Chondrocyte (in vitro differentiated cells): Measurements from ENCODE around the gene YDJC. TPM values are rescaled to one million over a fixed set of nuclear protein-coding genes. Genes with fewer than 3 reads are reported as not detected.
A peak's percentile ranks its signal among the peaks of the same experiment; 100 is the strongest.

ENCODE experiments used
- DNase-seq: peaks from one replicate; pipeline ENCODE4 v3.0.0; 2021; ENCODE audit warnings: mixed read lengths, low spot score
- H3K27ac Mint-ChIP-seq: one replicate; pipeline ENCODE4 v1.8.0; 2021; ENCODE audit warnings: mild to moderate bottlenecking, moderate library complexity, mixed read lengths; ENCODE audit not compliant: unreplicated experiment
- H3K27me3 Mint-ChIP-seq: 2 replicates; pipeline ENCODE4 v1.8.0; 2021; ENCODE audit warnings: low read depth, mixed read lengths
- H3K36me3 Mint-ChIP-seq: 2 replicates; pipeline ENCODE4 v1.8.0; 2021; ENCODE audit warnings: low read depth, mixed read lengths
- H3K4me1 Mint-ChIP-seq: 2 replicates; pipeline ENCODE4 v1.8.0; 2021; ENCODE audit warnings: low read depth, mild to moderate bottlenecking, mixed read lengths
- H3K4me3 Mint-ChIP-seq: one replicate; pipeline ENCODE4 v1.8.0; 2021; ENCODE audit warnings: mild to moderate bottlenecking, moderate library complexity, mixed read lengths; ENCODE audit not compliant: unreplicated experiment
- H3K9me3 Mint-ChIP-seq: 2 replicates; pipeline ENCODE4 v1.8.0; 2021; ENCODE audit warnings: low read depth, mixed read lengths
- CTCF ChIP-seq: fragments of 200-600 bp; sonication (generic); IDR thresholded peaks from 2 replicates; pipeline ENCODE4 v1.5.0; 2021; ENCODE audit warnings: antibody characterized with exemption, mild to moderate bottlenecking, moderate library complexity
- total RNA-seq: library from RNA; stranded (reverse); gene quantifications from 3 replicates; pipeline ENCODE4 v1.2.1, GENCODE V29; 2021

Gene YDJC
- total RNA-seq, 1 donor from 2014 or later: 14.6 TPM

GRCh38 chr22:21657020-21657359 lies 27.2 kb upstream of the YDJC start:
- Mint-ChIP-seq H3K27ac (no peak overlapping the region), H3K27me3 (no peaks in the 10 kb centered on the region), H3K36me3 (no peaks in the 10 kb centered on the region), H3K4me1 (peaks cover 13% of the 10 kb centered on the region), H3K9me3 (no peaks in the 10 kb centered on the region), H3K4me3 (peak overlapping the region; percentile 67)
- no peak for TF ChIP-seq CTCF
- no peak for DNase-seq

- Mint-ChIP-seq H3K27ac (no peak overlapping the region), H3K36me3 (peaks cover 1% of the 10 kb centered on the region), H3K4me1 (peaks cover 22% of the 10 kb centered on the region), H3K27me3 (no peaks in the 10 kb centered on the region), H3K4me3 (peak overlapping the region; percentile 89), H3K9me3 (no peaks in the 10 kb centered on the region)
- peak; percentile 12 for TF ChIP-seq CTCF
- DNase-seq: no peak
These were observed 23.0 kb upstream of the YDJC start for GRCh38 chr22:21652547-21653545.

GRCh38 chr22:21652010-21652546 lies 22.3 kb upstream of the YDJC start:
- peak overlapping the region; percentile 89 for H3K4me3 Mint-ChIP-seq
- H3K27ac Mint-ChIP-seq: peak overlapping the region; percentile 82
- peaks cover 21% of the 10 kb centered on the region for H3K4me1 Mint-ChIP-seq
- H3K9me3 Mint-ChIP-seq: no peaks in the 10 kb centered on the region
- peak; percentile 95 for DNase-seq
- H3K36me3 Mint-ChIP-seq: peaks cover 1% of the 10 kb centered on the region
- TF ChIP-seq CTCF: no peak
- H3K27me3 Mint-ChIP-seq: no peaks in the 10 kb centered on the region

GRCh38 chr22:21651521-21652009 lies 21.7 kb upstream of the YDJC start:
- TF ChIP-seq CTCF: no peak
- no peak for DNase-seq
- H3K9me3 Mint-ChIP-seq: no peaks in the 10 kb centered on the region
- no peaks in the 10 kb centered on the region for H3K27me3 Mint-ChIP-seq
- H3K36me3 Mint-ChIP-seq: peaks cover 1% of the 10 kb centered on the region
- peak overlapping the region; percentile 82 for H3K27ac Mint-ChIP-seq
- H3K4me1 Mint-ChIP-seq: peaks cover 19% of the 10 kb centered on the region
- H3K4me3 Mint-ChIP-seq: peak overlapping the region; percentile 89

- H3K9me3 Mint-ChIP-seq: no peaks in the 10 kb centered on the region
- peak overlapping the region; percentile 82 for H3K27ac Mint-ChIP-seq
- H3K36me3 Mint-ChIP-seq: peaks cover 1% of the 10 kb centered on the region
- no peak for DNase-seq
- H3K27me3 Mint-ChIP-seq: no peaks in the 10 kb centered on the region
- no peak for TF ChIP-seq CTCF
- peaks cover 19% of the 10 kb centered on the region for H3K4me1 Mint-ChIP-seq
- peak overlapping the region; percentile 89 for H3K4me3 Mint-ChIP-seq
These were observed 21.1 kb upstream of the YDJC start for GRCh38 chr22:21650823-21651520.
